ENCODE data around the gene DOCK8.
"Not testable (repeated sequence)": the region's sequence is repeated elsewhere in the genome, so short reads cannot be mapped to it uniquely, and the experiment has no call there.

DOCK8 gene

DNA sequence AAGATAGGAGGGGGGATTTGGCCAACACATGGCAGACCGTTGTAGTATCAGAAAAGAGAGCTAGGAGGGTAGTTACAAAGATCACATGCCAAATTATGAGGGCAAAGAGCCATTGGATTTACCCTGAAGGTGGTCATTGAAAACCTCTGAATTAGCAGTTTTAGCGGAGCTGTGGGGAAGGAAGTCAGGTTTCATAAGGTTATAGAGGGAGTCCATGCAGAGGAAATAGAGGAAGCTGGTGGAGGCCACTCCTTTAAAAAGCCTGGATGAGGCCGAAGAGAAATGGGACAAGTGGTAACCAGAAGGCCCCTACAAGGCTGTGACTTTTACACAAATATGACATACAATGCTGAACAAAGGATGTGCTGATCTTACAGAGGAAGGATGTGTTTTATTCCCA, 13.2 kb downstream of the DOCK8 start:
- FAIRE-seq = no peak

DNA sequence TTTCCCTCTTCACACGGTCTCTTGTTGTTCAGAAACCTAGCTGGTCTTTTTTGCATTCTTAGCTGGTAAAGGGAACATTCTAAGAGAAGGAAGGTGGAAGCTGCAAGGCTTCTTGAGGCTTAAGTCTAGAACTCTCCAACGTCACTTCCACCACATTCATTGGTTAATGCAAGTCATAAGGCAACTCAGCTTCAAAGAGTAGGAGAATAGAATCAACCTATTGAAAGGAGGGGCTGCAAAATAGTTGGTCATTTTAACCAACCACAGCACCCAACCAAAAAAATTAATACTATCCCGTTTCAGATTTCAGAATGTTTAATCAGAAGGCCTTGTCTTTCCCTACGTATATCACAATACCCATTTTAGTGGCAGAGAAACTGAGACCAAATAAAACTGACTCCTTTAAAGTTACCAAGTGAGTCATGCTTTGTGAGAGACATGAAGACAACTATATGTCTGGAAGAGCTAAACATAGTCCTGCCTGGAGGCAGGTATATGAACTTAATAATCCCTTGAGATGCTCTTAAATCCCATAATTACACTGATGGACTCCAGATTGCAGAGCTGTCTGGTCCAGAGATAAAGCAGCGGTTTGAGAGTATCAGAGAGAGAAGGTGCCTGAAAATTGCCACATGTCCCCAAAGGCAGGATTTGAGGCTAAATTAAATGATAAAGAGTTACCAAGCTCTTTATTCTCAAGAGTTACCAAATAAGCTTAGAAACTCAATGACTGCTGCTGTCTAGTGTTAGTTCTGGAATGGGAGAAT, 14.4 kb downstream of the DOCK8 start:
- FAIRE-seq = no peak

DNA sequence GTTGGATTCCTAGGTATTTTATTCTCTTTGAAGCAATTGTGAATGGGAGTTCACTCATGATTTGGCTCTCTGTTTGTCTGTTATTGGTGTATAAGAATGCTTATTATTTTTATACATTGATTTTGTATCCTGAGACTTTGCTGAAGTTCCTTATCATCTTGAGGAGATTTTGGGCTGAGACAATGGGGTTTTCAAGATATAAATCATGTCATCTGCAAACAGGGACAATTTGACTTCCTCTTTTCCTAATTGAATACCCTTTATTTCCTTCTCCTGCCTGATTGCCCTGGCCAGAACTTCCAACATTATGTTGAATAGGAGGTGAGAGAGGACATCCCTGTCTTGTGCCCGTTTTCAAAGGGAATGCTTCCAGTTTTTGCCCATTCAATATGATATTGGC, 17.0 kb downstream of the DOCK8 start:
- FAIRE-seq = not testable (repeated sequence)

- not testable (repeated sequence) for FAIRE-seq
Observed at GRCh38 chr9:233708-234107, 19.0 kb downstream of the DOCK8 start.

- no peak for FAIRE-seq
Observed at GRCh38 chr9:237141-237857, 22.6 kb downstream of the DOCK8 start.

GRCh38 chr9:237858-238345, 23.2 kb downstream of the DOCK8 start:
- no peak for FAIRE-seq

DNA sequence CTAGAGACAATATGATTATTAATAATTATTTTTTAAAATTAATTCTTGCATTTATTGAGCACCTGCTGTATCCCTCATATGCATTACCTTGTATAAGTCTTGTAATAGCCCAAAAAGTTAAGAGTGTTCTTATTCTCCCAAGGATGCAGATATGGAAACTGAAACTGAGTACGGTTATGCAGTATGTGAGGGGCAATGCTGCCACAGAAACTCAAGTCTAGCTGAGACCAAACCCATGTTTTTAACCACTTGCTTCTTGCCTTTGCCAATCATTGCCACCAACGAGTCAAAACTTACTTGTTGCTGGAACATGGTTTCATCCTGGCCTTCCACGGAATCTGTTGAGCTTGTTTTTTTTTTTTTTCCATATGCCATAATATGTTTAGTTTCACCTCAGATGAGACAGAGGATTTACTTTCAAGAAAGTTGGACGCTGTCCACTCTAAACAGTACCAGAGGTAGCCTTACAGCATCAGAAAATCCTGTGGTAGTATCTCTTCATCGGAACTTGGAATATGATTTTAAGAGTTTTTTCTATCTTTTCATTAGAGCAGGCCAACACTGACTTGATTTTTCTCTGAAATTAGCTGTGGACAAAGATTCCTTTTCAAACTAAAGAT, 27.9 kb downstream of the DOCK8 start:
- FAIRE-seq = no peak

DNA sequence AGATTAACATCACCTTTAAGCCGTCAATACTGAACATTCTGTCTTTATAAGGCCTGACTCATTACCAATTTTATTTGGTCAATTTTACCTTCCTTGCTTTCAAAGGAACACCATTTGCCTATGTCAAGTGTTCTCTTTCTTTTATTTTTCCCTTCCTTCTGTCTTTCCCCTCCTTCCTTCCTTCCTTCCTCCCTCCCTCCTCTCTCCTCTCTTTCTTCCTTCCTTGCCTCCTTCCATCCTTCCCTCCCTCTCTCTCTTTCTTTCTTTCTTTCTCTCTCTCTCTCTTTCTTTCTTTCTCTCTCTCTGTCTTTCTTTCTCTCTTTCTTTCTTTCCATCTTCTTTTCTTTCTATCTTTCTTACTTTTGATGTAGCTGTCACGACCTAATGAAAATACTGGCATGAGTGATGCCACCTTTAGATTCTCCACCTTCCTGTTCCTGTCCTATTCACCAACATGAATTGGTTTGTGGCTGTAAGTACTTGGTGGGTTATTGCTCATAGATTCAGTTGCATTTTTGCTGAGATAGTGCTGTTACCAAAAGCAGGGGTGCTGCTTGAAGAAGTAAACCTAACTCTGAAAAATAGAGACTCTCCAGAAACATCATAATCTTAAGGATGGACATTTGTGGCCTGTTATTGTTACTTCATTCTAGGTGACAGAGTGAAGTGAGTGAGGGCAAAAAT, 33.8 kb downstream of the DOCK8 start:
- FAIRE-seq = no peak

- FAIRE-seq = no peak
Observed at GRCh38 chr9:249025-249424, 34.4 kb downstream of the DOCK8 start.

DNA sequence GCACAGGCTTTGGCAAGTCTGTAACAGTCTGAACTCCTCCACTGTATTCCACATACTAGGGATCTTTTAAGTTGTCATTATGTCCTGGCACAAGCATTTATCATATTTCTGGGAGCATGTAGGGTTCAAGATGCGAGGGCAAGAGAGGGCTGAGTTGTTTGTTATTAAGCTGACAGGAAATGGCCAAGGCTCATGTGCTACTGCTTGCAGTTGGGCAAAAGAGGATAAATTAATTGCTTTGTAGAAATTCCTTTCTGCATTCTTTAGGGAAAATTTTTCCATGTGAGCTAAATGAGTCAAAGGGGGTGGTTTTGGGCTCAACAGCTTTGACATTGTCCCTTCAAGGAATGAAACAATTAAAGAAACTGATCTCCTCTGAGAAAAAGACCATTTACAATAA, 35.4 kb downstream of the DOCK8 start:
- FAIRE-seq = no peak

GRCh38 chr9:250625-251024, 36.0 kb downstream of the DOCK8 start:
- no peak for FAIRE-seq

DNA sequence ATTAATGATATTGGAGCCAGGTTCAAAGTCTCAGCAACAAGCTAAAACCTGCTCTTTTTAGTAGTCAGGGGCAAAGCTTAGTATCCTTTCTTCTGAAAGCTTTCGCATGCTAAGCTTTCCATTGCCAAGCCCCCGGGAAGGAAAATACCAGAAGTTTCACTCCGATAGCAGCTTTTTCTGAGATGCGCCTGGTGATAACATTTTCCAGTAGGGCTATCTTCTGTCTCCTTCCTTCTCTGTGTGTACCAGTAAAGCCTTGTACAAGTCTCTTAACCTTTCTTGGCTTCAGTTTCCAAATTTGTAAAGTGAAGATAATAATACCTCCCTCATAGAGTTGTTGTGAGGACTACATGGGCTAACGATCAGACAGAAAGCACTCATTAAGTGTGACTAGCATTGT, 36.7 kb downstream of the DOCK8 start:
- FAIRE-seq = no peak

DNA sequence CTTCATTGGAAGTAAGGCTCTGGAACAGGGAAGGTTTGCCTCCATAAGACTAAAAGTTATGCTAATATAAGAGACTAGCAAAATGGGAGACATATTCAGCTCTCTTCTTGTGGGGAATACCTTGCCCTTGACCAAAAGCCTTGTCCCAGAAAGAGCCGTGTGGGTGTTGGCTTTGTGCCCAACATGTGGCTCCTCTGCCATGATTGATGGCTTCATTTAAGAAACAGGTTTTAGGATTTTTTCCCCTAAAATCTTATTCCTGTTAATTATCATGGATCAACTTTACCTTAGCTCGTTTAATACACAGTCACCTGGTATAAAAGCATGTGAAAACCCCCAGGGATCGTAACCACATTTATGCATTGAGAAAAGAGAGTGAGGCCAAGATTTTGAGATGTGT, 38.9 kb downstream of the DOCK8 start:
- FAIRE-seq = no peak

GRCh38 chr9:254516-254915, 39.9 kb downstream of the DOCK8 start:
- FAIRE-seq = no peak

DNA sequence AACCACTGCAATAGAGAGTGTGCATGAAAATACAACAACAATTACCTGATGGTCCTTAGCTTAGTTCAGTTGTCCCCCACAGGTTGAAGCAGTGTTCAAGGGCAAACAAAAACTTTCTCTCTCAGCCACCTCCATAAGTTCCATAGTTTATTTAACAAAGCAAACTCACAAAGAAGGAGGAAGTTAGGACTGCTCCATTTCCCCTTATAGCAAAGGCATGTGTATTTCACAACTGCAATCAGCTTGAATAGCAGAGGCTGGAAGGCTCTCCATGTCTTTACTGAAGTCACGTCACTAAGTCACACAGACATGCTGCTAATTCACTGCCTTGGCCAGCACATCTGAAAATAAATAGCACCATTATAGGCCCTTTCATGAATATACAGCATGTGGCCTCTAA, 43.3 kb downstream of the DOCK8 start:
- no peak for FAIRE-seq

DNA sequence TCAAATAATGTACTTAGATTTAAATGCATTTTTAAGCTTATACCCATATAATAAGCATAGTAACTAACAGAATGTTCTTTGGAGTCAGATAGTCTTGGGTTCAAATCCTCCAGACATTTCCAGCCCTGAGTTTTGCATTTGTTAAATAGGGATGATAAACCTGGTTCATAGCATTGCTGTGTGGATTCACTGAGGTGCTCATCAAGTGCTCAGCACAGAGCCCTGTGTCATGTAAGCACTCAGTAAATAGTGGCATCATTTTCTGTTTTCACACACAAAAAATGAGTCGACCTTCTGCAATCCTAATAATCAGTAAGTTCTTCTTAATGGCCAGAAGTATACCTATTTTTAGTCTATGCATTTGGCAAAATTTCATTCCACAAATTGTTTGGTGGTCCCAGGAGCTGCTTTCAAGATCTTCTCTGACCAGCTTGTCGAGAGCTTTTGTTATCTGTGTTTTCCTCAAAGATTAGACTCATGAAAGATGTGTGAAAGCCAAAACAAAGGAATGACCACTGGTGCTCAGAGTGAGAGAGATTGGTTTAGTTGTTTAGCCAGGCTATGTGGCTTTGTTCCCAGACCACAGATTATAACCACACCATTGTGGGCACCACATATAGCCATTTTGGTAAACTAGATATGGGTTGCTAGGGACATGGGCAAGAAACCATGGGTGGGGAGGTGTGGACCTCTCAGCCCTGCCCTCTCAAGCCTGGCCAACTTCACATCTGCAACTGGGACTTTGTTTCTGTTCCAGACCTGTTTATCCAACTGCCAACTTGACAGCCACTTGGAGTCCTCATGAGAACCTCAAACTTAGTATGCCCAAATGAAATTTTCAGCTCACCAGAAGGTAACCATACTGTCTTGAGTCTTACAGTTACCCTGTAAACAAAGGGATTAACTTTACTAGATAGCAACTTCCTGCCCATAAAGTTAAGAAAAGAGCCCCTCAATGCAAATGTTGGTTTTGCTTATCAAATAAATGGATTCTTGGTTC, 45.0 kb downstream of the DOCK8 start:
- FAIRE-seq = no peak

DNA sequence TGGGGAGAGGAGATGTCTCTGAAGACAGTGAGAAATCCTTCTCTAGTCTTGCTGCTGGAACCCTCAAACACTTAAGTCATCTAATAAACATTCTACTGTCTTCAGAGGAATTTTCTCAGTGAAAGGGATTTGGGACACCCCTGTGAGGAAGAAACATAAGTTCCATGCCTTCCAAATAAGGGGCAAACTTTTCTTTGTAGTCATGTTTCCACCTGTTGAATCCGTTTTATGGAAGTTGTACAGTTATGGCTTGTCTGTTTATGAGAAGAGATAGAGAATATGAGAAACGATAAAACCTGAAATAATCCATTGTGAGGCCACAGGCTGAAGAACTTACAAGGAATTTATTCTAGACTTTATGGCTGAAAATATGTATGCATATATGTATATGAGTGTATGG, 49.6 kb downstream of the DOCK8 start:
- FAIRE-seq = no peak

DNA sequence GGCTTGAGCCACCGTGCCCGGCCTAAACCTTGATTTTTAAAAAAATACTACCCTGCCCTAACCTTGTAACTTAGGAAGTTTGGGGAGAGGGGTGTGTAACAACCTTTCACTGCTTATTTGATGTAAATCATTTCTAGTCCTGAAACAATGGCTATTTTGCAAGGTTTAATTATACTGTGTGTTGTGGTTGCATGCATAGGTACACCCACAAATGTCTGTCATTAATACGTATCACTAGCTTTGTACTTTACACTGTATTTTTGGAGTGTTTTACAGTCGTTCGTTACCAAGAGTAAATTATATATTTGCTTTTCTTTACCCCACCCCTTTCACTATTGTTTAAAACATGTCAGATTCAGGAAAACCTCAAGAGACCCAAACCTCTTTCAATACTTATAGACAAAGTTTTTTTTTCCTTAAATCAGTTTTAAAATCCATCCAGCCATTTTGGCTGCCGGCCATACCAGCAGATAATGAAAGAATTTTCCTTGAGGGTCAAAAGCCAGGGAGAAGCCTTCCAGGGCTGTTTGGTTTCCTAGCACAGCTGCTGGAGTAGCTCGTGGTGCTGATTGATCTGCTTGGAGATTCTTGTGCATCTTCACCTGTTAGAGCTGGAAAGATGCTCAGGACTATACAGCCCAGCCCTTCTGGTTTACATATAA, 50.7 kb downstream of the DOCK8 start:
- FAIRE-seq = no peak

DNA sequence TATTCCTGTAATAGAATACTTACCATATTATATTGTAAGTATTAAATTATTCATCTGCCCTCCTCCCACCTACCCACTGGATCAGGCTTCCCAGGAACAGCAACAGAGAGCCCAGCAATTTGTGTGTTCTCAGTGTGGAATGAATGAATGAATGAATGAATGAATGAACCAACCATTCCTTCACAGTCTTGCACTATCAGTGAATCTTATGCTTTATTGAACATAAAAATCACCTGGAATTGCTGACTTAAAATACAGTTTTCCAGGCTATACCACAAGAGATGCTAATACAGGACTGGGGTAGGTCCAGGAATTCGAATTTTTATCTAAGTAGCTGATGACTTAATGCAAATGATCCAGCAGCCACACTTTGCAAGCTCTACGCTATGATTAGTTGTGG, 51.6 kb downstream of the DOCK8 start:
- no peak for FAIRE-seq

GRCh38 chr9:268616-269015, 54.0 kb downstream of the DOCK8 start:
- FAIRE-seq = no peak

DNA sequence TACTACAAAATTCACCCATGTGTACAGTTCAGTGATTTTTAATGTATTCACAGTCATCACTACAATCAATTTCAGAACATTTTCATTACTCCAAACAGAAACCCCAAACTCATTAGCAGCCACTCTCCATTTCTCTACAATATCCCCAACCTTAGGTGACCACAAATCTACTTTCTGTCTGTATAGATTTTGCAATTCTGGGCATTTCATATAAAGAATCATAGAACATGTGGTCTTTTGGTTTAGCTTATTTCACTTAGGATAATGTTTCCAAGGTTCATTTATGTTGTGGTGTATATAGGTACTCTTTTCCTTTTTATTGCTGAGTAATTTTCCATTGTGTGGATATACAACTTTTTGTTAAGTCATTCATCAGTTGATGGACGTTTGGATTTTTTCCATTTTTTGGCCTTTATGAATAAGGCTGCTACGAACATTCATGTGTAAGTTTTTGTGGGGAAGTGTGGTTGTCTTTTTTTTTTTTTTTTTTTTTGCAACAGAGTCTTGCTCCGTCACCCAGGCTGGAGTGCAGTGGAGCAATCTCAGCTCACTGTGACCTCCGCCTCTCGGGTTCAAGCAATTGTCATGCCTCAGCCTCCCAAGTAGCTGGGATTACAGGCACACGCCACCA, 54.5 kb downstream of the DOCK8 start:
- FAIRE-seq = no peak

Data from G401.6 (cell line).